Lower lobe of right lung (tissue), 2 donors: Measurements from ENCODE around the gene NR1I3. TPM values are rescaled to one million over a fixed set of nuclear protein-coding genes. Genes with fewer than 3 reads are reported as not detected.

Source experiments
- ATAC-seq, 2 donors: fragments of 200-7000 bp; cut with Tn5 transposase; one replicate each; pipeline ENCODE4 v1.9.1; 2020 to 2022; ENCODE audit warnings: mild to moderate bottlenecking in 2 of 2, moderate library complexity in 2 of 2
- DNase-seq: peaks from one replicate; pipeline ENCODE4 v3.0.0-alpha.2; 2020
- H3K27ac ChIP-seq: fragments of 200-600 bp; one replicate; pipeline ENCODE4 v1.8.0; 2022
- H3K27me3 ChIP-seq: fragments of 200-600 bp; one replicate; pipeline ENCODE4 v1.8.0; 2022; ENCODE audit warnings: low read depth
- H3K36me3 ChIP-seq: fragments of 200-600 bp; one replicate; pipeline ENCODE4 v1.8.0; 2022; ENCODE audit warnings: mild to moderate bottlenecking
- H3K4me1 ChIP-seq: fragments of 200-600 bp; one replicate; pipeline ENCODE4 v1.8.0; 2022
- H3K4me3 ChIP-seq: fragments of 200-600 bp; one replicate; pipeline ENCODE4 v1.8.0; 2022; ENCODE audit warnings: mild to moderate bottlenecking
- H3K9me3 ChIP-seq: fragments of 200-600 bp; one replicate; pipeline ENCODE4 v1.8.0; 2022
- CTCF ChIP-seq: fragments of 200-600 bp; IDR thresholded peaks from one replicate; pipeline ENCODE4 v1.8.0; 2022; ENCODE audit warnings: antibody characterized with exemption, mild to moderate bottlenecking
- intact Hi-C: fragments of 100-400 bp; cut with DNase I; formaldehyde crosslinking; loops from one replicate; pipeline ENCODE4 v1.11.0; 2022
- total RNA-seq: library from RNA; stranded (reverse); fragmentation: NEBNext Ultra II Directional; extraction: Animal tissue kit (Norgen Biotek cat#: 25700); gene quantifications from one replicate; pipeline ENCODE4 v1.2.1, GENCODE V29; 2021
- donor health status: DM: no; HTN: yes; CAD: no; lungs with severe emphysema.

Gene NR1I3
- total RNA-seq, 1 donor from 2014 or later = not detected

GRCh38 chr1:161261261-161262235 is 23.5 kb upstream of the NR1I3 start:
- intact Hi-C loops = no loop called here
- H3K27me3 ChIP-seq = peaks cover 38% of the 10 kb centered on the region

GRCh38 chr1:161260376-161261260 is 22.6 kb upstream of the NR1I3 start:
- no peak for DNase-seq
- no peak overlapping the region for H3K27ac ChIP-seq
- intact Hi-C loops = no loop called here
- peaks cover 6% of the 10 kb centered on the region for H3K9me3 ChIP-seq
- peaks cover 38% of the 10 kb centered on the region for H3K27me3 ChIP-seq
- TF ChIP-seq CTCF = no peak
- no peak overlapping the region for H3K4me3 ChIP-seq
- H3K36me3 ChIP-seq = no peaks in the 10 kb centered on the region
- H3K4me1 ChIP-seq = peaks cover 7% of the 10 kb centered on the region
- peak; percentile 40 to 54 for ATAC-seq

More at GRCh38 chr1:161261261-161262235, 23.5 kb upstream of the NR1I3 start:
- ATAC-seq (no peak), DNase-seq (no peak)
- Histone ChIP-seq H3K36me3 (no peaks in the 10 kb centered on the region), H3K27ac (no peak overlapping the region), H3K4me1 (peaks cover 7% of the 10 kb centered on the region), H3K4me3 (no peak overlapping the region), H3K9me3 (peaks cover 6% of the 10 kb centered on the region)
- TF ChIP-seq CTCF = no peak

GRCh38 chr1:161259765-161260164 is 21.8 kb upstream of the NR1I3 start:
- no peaks in the 10 kb centered on the region for H3K36me3 ChIP-seq
- peaks cover 6% of the 10 kb centered on the region for H3K9me3 ChIP-seq
- H3K4me3 ChIP-seq = no peak overlapping the region
- peaks cover 7% of the 10 kb centered on the region for H3K4me1 ChIP-seq
- H3K27ac ChIP-seq = no peak overlapping the region
- H3K27me3 ChIP-seq = peaks cover 38% of the 10 kb centered on the region
- ATAC-seq = no peak
- no peak for TF ChIP-seq CTCF
- DNase-seq = no peak
- intact Hi-C loops = no loop called here

GRCh38 chr1:161259345-161259702 is 21.3 kb upstream of the NR1I3 start:
- peak overlapping the region; percentile 61 for H3K4me3 ChIP-seq
- no peak for DNase-seq
- intact Hi-C loops = no loop called here

More at GRCh38 chr1:161259345-161259702, 21.3 kb upstream of the NR1I3 start:
- H3K27me3 ChIP-seq = peaks cover 38% of the 10 kb centered on the region
- H3K4me1 ChIP-seq = peaks cover 7% of the 10 kb centered on the region
- TF ChIP-seq CTCF = no peak
- H3K27ac ChIP-seq = no peak overlapping the region
- no peak for ATAC-seq
- H3K36me3 ChIP-seq = no peaks in the 10 kb centered on the region
- peaks cover 6% of the 10 kb centered on the region for H3K9me3 ChIP-seq
